Measurements from ENCODE around the gene ACVR2B. TPM values are rescaled to one million over a fixed set of nuclear protein-coding genes. Genes with fewer than 3 reads are reported as not detected.
"Not testable (repeated sequence)": the region's sequence is repeated elsewhere in the genome, so short reads cannot be mapped to it uniquely, and the experiment has no call there.

Gene ACVR2B
- 1 to 10 TPM; 4.8 to 6.6 TPM for total RNA-seq
- long read RNA-seq, full-length matches to known transcripts: 1 of 1 reads
- long read RNA-seq, partial matches to known transcripts: 0 of 1 reads
- long read RNA-seq, other reads (novel, unspliced or antisense): 0 of 1 reads

DNA sequence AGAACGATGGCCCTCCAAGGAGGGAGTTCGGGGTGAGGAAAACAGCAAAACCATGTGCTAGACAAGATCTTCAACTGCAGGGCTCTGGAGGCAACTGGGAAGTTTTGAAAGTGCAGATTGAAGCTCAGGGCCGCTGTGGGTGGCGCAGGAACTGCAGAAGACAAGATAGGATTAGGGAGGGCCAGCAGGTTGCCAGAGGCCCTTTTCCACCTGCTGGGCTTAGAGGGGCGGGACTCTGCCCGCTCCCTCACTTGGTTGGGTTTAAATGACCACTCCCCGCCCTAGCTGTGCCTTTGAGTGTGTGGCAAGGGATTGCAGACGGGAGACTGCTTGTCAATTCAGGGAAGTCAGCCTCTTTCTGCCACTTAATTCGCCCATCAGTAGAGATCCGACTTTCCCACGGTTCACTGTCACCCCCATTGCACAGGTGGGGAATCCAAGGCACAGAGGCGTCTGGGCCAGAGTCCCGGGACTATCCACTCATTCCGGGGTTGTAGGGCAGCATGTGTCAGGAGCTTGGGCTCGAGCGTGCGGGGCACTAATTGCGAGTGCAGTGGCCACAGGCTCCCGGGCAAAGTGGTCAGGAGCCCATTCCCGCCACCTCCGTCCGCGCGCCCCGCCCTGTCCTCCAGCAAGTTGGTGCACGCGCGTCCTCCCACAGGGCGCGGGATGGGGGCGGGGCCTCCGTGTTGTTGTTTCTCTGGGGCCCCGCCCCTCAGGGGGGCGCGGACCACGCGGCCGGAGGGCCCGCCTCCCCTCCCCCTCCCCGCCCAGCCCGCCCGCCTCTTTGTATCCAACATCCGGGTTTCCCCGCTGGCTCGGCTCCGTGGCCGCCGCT is at the start of gene ACVR2B:
Gene ACVR2B (plus strand): TSS at position 816 of the 838 bp plus-strand sequence. CDS start 433 bp downstream, outside the sequence.
- intact Hi-C loops (cut with DNase I): no loop called here
- peak; percentile 92 for DNase-seq
- ATAC-seq: peak; percentile 90 to 91

DNA sequence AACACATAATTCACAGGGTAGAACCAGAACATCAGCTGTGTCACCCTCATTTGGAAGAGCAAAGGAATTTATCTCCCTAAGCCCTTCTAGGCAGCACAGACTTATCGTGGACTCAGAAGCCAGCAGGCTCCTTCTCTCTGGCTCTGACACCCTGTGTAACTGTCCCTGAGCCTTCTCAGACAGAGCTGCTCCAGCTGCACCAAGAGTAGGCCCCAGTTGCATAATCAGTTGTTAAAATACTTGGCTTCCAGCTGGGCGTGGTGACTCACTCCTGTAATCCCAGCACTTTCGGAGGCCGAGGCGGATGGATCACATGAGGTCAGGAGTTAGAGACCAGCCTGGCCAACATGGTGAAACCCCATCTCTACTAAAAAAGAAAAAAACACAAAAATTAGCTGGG is 49.4 kb upstream of the ACVR2B start:
- DNase-seq: peak; percentile 28
- ATAC-seq: peak; percentile 64 to 71
- intact Hi-C loops (cut with DNase I): no loop called here

GRCh38 chr3:38411591-38411990 is 42.1 kb upstream of the ACVR2B start:
- DNase-seq (no peak), ATAC-seq (no peak)
- intact Hi-C loops (cut with DNase I): no loop called here

GRCh38 chr3:38420758-38421157 is 32.9 kb upstream of the ACVR2B start:
- DNase-seq, ATAC-seq: not testable (repeated sequence)
- intact Hi-C loops (cut with DNase I): loop anchor here in 1 of 2 donors (10.0 kb wide), 1 partner anchor 46 kb away; no protein-coding TSS in a partner anchor

GRCh38 chr3:38421679-38422336 is 31.9 kb upstream of the ACVR2B start:
- ATAC-seq (no peak), DNase-seq (no peak)
- intact Hi-C loops (cut with DNase I): loop anchor here in 1 of 2 donors (10.0 kb wide), 1 partner anchor 47 kb away; no protein-coding TSS in a partner anchor

GRCh38 chr3:38426798-38427426 is 26.8 kb upstream of the ACVR2B start:
- not testable (repeated sequence) for ATAC-seq, DNase-seq
- intact Hi-C loops (cut with DNase I): loop anchor here in 1 of 2 donors (10.0 kb wide), 1 partner anchor 52 kb away; no protein-coding TSS in a partner anchor

DNA sequence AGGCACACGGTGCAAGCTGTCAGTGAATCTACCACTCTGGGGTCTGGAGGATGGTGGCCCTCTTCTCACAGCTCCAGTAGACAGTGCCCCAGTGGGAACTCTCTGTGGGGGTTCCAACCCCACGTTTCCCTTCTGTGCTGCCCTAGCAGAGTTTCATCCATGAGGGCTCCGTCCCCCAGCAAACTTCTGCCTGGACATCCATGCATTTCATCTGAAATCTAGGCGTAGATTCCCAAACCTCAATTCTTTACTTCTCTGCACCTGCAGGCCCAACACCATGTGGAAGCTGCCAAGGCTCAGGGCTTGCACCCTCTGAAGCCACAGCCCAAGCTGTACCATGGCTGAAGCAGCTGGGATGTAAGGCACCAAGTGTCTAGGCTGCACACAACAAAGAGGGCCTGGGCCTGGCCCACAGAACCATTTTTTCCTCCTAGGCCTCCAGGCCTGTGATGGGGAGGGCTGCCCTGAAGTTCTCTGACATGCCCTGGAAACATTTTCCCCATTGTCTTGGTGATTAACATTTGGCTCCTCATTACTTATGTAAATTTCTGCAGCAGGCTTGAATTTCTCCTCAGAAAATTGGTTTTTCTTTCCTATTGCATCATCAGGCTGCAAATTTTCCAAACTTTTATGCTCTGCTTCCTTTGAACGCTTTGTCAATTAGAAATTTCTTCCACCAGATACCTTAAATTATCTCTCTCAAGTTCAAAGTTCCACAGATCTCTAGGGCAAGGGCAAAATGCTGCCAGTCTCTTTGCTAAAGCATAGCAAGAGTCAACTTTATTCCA is 20.6 kb upstream of the ACVR2B start:
- ATAC-seq; intact Hi-C loops (cut with DNase I); DNase-seq: not testable (repeated sequence)

DNA sequence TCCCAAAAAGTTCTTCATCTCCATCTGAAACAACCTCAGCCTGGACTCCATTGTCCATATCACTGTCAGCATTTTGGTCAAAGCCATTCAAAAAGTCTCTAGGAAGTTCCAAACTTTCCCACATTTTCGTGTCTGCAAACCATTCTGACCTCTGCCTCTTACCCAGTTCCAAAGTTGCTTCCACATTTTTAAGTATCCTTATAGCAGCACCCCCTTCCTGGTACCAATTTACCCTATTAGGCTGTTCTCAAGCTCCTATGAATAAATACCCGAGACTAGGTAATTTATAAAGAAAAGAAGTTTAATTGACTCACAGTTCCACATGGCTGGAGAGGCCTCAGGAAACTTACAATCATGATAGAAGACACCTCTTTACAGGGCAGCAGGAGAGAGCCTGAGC is 20.0 kb upstream of the ACVR2B start:
- ATAC-seq; intact Hi-C loops (cut with DNase I): not testable (repeated sequence)

GRCh38 chr3:38438436-38439069 is 15.1 kb upstream of the ACVR2B start:
- intact Hi-C loops (cut with DNase I); ATAC-seq: not testable (repeated sequence)
- peak; percentile 24 for DNase-seq

More for the DNA sequence above, 20.0 kb upstream of the ACVR2B start:
- DNase-seq: not testable (repeated sequence)

DNA sequence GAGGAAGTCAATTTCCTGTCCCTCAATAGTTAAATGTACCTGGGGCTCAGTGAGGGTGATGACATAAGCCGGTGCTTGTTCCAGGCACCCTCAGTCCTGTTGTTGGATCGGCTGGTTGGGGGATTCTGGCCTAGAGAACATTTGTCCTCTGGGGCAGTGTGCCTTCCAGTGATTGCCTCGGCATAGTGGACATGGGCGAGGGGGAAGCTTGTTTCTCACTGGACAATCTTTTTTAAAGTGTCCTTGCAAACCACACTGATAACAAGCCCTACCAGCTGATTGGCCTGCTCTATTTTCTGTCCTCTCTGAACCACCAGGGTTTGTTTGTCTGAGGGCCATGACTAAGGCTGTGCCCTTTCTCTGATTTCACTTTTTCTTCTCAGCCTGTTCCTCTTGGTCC is 10.5 kb upstream of the ACVR2B start:
- ATAC-seq; intact Hi-C loops (cut with DNase I); DNase-seq: not testable (repeated sequence)

- ATAC-seq: no peak
Observed at GRCh38 chr3:38446085-38446686, 7.5 kb upstream of the ACVR2B start.

GRCh38 chr3:38446812-38447211 is 6.9 kb upstream of the ACVR2B start:
- intact Hi-C loops (cut with DNase I): no loop called here
- DNase-seq (no peak), ATAC-seq (no peak)

More at GRCh38 chr3:38446085-38446686, 7.5 kb upstream of the ACVR2B start:
- intact Hi-C loops (cut with DNase I): no loop called here
- DNase-seq: no peak

- no peak for ATAC-seq
- no peak for DNase-seq
- intact Hi-C loops (cut with DNase I): no loop called here
Observed at GRCh38 chr3:38450853-38451252, 2.8 kb upstream of the ACVR2B start.

DNA sequence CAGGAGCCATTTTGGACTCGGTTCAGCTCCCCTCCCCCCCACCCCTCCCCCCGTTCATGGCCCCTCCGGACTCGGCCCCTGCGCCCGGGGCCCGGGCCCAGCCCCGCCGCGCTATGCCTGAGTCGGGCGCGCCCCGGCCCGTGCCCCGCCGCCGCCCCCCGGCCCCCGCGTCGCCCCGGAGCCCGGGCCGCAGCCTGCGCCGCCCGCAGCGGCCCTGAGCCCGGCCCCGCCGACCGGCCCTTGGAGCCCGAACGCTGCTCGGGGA is 155 bp downstream of the ACVR2B start:
- DNase-seq (no peak), ATAC-seq (no peak)
- intact Hi-C loops (cut with DNase I): no loop called here

DNA sequence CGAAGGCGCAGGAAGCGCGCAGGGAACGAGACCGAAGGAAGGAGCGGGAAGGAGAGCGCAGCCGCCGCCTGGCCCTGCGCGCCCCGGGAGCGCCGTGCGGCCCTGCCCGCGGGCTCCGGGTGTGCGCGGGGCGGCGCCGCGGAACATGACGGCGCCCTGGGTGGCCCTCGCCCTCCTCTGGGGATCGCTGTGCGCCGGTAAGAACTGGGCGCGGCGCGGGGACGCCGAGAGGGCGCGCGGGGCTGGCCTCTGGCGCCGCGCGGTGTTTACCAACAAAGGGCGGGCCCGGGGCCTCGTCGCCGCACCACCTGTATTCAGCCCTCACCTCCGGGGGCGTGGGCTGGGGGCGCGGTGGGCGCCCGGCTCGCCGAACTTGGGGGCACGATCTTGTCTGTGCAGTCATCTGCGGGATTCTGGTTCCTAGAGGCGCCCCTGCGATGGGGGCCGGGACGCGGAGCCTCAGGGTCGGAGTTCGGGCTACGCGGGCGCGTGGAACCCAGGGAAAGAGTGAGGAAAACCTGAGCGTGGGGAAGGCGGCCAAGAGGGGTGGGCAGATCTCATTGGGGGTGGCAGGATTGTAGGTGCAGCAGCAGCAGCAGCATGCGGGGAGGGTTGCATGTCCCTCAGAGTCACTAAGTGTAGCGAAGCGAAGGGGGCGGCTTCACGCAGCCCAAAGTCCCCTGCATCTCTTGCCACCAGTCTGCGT is 641 bp downstream of the ACVR2B start:
- intact Hi-C loops (cut with DNase I): no loop called here
- DNase-seq (peak; percentile 35), ATAC-seq (peak; percentile 25 to 31)

DNA sequence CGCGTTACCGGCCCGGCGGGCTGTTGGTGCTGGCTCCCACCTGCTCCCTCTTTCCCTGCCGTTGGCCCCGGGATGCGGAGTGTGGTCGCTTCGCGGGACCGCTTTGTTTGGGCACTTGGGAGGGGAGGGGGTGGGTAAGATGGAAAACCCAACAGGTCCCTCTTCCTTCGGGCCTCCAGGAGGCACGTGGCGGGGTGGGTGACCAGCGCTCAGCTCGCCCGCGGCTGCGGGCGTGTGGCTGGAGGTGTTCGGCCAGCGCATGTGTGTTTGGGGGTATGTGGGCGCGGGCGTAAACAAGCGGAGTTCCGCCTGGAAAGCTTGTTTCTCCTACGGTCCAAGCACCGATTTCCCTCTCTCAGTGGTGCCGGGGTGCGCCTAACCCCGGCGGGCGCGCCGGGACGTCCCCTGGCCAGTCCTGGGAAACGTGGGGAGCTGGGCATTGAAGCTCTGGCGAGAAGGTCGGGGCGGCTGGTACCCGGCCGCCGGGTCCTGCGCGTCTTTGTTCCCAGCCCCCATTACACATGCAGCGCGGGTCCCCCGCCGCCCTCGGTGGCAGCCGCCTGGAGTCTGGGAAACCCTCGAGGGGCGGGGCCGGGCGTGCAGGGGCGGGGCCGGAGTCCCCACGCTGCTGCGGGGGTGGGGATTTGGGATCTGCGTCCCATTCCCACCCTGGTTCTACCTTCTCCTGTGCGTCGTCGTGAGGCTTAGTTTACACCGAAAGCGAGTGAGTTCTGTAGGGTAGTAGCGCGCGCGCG is 1.4 kb downstream of the ACVR2B start:
- intact Hi-C loops (cut with DNase I): no loop called here
- DNase-seq (peak; percentile 71), ATAC-seq (peak; percentile 61 to 77)

All from left cardiac atrium (tissue), 4 donors.